RPMI8226 (cell line): ENCODE results near the gene MSANTD1.

Experiments
- DNase-seq: peaks from one replicate; pipeline ENCODE4 v3.0.0-alpha.2; 2015

The MSANTD1 gene

DNA sequence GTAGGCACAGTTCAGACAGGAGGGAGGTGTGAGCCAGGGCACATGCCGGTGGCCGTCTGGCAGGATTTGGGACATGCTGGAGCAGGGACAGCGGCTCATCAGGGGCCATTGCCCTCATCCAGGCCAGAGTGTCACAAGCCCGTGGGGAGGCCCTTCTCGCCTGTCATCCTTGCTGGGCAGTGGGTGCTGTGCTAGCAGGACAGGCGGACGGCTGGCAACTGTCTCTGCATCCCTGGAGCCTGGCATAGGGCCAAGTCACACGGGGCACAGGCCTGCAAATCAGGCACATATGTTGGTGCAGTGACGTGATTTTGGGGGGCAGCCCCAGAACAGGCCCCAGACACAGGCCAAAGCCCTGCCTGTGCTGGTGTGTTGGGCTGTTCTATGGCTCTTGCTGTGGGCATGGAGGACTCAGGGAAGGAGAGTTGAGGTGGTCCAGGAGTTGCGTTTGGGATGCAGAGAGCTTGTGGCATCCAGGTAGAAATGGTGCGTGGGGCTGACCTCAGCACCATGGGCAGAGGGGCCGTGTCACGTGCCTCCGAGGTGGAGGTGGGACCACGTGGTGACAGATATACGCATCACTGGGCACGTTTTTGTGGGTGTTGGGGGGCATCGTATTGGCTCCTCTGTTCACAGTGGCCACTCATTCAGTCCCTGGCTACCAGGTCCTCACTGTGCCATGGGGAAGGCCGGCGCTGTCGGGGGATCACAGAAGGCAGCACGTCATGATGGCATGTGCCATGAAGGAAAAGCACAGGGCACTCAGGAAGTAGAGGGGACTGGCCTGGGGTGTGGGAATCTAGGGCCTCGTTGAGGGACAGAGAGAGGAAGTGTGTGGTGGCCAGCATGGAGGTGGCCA is 14.6 kb upstream of the MSANTD1 start:
- no peak for DNase-seq

DNA sequence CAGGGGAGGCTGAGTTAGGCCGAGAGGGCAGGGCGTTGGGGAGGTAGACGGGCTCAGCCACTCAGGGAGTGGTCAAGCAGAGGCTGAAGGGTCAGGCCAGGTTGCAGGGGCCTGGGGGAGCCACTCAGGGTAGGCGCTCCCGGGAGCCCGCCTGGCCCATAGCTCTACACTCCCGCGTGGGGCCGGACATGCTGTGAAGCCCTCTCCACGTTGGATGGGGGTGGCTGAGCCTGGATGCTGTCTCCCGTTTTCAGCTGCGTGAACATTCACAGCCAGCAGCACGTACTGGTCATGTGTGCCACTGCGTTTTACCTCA is 14.0 kb upstream of the MSANTD1 start:
- no peak for DNase-seq

DNA sequence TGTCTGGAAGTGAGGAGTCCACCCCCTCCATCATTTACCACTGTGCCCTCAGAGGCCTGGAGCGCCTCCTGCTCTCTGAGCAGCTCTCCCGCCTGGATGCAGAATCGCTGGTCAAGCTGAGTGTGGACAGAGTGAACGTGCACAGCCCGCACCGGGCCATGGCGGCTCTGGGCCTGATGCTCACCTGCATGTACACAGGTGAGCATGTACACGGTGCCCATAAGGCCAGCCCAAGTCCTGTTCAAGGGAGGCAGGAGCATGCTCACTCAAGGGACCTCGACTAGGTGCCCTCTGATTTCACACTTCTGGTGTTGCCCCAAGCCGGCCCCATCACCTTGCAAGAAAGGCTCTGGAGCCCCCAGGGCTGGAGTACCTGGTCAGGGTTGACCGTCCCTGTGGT is 13.4 kb upstream of the MSANTD1 start:
- no peak for DNase-seq

DNA sequence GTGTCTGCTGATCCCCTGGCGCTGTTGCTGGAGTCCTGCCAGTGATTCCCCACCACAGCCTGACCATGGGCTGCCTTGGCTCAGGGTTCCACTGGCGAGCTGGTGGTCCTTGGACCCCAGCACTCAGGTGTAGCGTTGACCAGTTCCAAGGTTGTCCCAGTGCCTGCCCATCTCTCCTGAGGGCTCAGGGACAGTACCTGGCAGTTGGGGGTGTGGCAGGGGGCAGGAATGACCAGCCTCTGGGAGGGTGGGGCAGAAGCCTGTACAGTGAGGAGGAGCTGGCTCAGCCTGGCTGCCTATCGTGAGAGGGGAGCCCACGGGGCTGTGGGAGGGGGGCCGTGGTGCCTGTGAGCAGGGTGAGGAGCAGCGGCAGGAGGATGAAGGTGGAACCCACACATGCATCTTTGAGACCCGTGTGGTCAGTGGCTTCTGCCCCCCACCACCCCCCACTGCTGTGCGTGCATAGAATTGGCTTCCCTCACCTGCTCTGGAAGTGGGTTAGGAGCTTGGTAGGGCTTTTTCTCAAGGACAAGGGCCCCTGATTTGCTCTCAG is 12.6 kb upstream of the MSANTD1 start:
- DNase-seq: no peak

DNA sequence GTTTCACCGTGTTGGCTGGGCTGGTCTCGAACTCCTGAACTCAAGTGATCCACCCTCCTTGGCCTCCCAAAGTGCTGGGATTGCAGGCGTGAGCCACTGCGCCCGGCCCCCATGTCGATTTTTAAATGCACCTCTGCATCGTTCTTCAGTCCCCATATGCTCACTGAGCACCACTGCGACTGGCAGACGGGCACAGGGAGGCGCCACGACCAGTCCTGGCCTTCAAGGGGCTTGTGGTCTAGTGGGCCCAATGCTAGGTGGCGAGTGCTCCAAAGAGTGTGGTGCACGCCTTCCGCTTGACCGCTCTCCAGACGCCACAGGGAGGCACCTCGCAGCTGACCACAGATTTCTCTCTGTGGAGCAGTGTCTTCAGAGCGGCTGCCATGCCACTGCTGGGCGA is 11.7 kb upstream of the MSANTD1 start:
- no peak for DNase-seq

GRCh38 chr4:3237712-3238560 is 11.0 kb upstream of the MSANTD1 start:
- no peak for DNase-seq

DNA sequence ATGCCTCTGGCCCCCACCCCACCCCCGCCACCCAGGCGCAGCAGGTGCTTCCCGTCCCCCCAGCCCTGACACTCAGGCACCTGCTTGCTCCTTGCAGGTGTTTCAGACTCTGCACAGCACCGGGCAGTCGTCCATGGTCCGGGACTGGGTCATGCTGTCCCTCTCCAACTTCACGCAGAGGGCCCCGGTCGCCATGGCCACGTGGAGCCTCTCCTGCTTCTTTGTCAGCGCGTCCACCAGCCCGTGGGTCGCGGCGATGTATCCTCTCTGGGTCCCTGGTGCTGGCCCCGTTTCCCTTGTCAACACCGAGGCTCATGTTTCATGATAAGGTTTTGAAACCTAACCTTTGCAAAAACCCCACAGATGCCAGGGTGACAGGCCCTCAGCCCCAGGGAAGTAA is 10.2 kb upstream of the MSANTD1 start:
- DNase-seq: no peak

DNA sequence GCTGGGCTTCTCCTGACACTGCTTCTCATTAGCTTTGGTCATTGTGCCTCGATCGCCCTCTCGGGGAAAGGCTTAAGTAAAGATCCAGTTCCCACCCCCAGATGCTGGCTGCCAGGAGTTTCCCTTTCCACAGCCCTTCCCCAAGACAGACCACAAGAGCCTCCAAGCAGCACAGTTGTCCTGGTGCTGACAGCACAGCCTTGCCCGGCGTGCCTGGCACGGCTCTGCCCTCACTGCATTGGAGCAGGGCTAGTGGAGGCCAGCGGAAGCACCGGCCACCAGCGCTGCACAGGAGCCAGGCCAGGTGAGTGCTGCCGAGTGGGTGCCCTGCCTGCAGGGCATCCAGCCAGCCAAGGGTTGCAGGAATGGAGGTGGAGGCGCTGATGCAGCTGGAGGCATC is 9.7 kb upstream of the MSANTD1 start:
- no peak for DNase-seq

GRCh38 chr4:3239998-3240920 is 8.7 kb upstream of the MSANTD1 start:
- DNase-seq: no peak

DNA sequence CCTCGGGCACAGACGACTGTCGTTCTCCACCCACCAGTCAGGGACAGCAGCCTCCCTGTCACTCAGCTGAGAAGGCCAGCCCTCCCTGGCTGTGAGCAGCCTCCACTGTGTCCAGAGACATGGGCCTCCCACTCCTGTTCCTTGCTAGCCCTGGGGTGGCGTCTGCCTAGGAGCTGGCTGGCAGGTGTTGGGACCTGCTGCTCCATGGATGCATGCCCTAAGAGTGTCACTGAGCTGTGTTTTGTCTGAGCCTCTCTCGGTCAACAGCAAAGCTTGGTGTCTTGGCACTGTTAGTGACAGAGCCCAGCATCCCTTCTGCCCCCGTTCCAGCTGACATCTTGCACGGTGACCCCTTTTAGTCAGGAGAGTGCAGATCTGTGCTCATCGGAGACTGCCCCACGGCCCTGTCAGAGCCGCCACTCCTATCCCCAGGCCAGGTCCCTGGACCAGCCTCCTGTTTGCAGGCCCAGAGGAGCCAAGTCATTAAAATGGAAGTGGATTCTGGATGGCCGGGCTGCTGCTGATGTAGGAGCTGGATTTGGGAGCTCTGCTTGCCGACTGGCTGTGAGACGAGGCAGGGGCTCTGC is 7.9 kb upstream of the MSANTD1 start:
- no peak for DNase-seq

DNA sequence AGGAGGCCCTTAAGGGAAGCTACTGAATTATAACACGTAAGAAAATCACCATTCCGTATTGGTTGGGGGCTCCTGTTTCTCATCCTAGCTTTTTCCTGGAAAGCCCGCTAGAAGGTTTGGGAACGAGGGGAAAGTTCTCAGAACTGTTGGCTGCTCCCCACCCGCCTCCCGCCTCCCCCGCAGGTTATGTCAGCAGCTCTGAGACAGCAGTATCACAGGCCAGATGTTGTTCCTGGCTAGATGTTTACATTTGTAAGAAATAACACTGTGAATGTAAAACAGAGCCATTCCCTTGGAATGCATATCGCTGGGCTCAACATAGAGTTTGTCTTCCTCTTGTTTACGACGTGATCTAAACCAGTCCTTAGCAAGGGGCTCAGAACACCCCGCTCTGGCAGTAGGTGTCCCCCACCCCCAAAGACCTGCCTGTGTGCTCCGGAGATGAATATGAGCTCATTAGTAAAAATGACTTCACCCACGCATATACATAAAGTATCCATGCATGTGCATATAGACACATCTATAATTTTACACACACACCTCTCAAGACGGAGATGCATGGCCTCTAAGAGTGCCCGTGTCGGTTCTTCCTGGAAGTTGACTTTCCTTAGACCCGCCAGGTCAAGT is 6.9 kb upstream of the MSANTD1 start:
- no peak for DNase-seq

GRCh38 chr4:3243136-3243780 is 5.7 kb upstream of the MSANTD1 start:
- DNase-seq: no peak

DNA sequence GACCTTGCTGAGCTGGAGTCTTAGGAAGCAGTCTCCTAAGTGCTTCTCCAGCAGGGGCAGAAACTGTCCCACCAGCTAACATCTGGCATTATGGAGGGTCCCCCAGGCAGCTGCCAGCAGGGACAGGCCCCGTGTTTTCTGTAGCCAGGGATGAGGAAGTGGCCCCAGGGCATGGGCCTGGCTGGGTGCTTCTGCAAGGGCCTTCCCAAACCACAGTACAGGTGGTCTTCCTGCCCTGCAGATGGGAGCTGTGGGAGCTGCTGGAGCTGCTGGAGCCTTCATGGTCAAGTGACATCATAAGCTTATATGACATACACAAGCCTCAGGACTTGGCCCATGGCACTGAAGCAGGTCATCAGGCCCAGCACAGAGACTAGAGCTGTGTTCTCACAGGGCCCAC is 5.0 kb upstream of the MSANTD1 start:
- DNase-seq: no peak

DNA sequence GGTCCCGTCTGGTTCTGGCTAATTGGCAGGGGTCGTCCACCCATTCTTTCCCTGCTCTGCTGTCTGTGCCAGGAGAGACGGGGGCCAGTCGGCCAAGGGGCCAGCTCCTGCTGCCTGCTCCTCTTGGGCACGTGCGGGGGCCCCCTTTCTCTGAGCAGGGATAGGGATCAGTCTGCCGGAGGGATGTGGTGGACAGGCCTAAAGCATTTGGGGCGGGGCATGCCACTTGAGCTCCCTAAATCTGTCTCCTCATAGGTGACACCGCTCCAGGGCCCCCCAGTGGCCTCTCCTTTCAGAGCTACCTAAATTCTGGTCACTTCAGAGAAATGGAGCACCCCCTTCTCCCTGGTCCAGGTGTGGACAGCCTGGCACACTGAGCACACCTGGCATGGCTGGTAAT is 4.2 kb upstream of the MSANTD1 start:
- no peak for DNase-seq

DNA sequence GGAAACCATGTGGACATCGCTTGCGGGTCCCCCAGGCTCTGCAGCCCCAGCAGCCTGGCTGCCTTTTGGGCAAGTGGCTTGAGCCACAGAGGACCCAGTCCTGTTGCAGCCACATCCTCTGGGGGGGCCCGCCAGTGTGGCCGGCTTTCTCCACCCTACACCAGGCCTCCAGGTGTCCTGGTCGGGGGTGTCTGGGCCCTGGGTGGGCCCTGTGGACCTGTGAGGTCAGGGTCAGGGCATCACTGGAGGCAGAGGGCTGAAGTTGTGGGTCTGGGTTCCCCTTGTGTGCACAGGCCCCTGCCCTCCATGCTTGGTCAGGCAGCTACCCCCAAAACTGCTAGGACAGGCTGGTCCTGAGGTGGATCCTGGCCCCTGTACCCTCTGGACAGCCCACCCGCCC is 3.3 kb upstream of the MSANTD1 start:
- no peak for DNase-seq

- DNase-seq: no peak
Observed at GRCh38 chr4:3246458-3247398, 2.2 kb upstream of the MSANTD1 start.

DNA sequence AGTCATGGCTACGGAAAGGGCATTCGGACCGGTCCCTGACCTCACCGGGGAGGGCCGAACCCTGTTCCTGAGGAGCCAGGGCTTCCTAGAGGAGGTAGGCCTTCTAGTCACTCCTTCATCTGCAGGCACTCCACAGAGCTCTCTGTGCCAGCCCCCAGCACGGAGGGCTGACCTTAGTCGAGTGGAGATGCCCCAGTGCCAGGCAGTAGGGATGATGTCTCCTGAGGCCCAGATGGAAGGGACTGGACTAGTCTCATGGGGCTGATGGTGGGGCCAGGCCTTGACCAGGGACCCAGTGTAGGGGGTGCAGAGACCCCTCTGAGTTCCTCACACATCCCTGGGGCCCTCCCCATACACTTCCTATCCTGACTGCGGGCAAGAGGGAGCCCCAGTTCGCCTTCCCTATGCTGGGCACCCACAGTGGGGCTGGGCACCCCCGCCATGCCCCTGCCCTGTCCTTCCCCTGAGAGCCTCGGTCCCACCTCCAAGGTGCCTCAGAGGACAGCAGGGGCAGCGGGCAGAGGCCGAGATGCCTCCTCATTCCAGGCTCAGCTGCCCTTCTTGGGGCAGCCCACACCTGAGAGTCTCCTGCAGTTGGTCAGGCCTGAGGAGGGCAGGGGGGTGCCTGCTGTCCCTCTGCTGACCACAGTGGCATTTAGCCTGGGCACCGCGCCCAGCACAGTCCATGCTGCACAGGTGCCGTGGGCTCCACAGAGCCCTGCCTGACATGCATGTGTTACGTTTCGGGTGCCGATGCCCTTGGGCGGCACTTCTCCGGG is 1.4 kb upstream of the MSANTD1 start:
- no peak for DNase-seq

DNA sequence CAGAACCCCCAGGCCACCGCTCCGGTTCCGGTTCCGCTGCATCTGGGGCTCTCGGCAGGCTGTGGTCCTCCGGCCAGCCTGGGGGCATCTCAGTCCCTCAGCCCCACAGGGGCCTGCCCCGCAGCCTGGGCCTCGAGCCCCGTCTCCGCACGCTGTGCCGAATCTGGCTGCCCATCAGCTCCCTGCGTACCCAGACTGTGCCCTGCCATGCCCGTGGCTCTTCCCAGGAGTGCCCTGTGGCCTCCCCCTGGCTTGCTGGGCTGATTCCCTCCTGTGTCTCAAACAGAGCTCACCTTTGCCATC is 830 bp upstream of the MSANTD1 start:
- DNase-seq: no peak

DNA sequence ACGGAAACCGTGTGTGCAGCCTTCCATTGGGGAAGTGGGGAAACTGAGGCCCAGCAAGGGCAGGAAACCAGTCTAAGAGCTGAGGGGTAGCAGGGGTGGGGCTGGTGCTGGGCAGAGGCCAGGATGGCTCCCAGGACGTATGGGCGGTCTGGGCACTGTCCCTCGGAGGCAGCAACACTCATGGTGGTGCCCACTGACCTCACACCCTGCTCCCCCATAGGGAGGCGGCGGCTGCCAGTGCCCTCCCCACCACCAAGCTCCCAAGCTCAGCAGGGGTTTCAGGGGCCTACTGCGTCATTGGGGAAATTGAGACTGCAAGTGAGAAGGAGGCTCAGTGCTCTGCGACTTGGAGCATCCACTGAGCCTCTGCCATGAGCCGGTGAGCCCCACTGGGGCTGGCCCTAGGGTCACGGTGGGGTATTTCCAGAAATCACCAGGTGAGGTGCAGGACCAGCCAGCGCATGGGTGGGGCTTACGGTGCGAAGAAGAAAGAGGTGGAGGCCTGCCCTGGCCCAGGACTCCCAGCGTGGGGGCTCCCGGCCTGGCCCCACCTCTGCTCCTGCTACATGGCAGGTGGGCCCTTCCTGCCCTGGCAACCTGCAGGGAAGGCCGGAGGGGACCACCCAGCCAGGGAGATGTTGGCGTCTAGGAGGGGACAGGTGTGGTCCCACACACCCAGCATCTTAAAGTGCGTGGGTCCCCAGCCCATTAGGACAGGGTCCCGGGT is 915 bp downstream of the MSANTD1 start:
- no peak for DNase-seq
